NCI-H1694 (cell line): ENCODE results near the gene ATP13A1.
A peak's percentile ranks its signal among the peaks of the same experiment; 100 is the strongest.
"Not testable (repeated sequence)": the region's sequence is repeated elsewhere in the genome, so short reads cannot be mapped to it uniquely, and the experiment has no call there.

Source experiments
- DNase-seq: peaks from one replicate; lab custom pipeline; 2025; lab: John Stamatoyannopoulos, UW

ATP13A1 gene

DNA sequence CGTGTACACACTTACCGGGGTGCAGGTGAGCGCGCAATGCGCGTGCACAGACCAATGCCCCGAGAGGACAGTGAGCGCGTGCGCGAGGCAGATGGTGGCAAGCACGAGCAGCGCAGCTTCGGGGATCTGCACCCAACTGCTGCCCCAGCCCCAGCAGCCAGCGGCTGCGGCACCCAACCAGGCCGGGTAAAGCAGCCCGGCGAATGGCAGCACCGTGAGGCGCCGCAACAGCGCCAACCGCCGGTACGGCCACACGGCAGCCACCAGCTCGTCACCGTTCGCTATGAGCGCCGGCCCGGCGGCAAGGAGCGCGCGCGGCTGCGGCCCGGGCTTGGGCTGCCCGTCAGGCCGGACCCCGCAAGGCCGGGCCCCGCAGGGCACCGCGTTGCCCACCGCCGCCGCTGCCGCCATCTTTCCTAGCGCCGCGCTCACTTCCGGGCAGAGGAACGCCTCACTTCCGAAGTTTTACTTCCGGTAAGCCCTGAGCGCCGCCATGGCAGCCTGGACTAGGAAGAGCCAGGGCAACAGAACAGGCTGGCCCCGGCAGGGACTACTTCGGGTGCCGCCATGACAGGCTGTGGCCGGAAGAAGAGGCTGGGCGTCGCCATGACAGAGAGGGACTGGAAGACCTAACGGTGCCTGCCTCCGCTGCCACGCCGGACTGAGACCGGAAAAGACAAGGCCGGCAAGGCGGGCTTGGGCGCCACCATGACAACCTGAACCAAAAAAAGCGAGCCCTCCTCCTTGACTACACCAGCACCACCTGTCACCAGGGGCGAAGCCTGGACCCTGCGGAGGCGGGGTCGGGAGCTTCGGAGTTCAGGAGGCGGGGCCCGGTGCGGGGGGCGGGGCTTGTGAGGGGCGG is at the start of gene ATP13A1:
Gene ATP13A1 (minus strand): TSS at position 421 of the 865 bp plus-strand sequence. CDS start 10 bp downstream, at position 411.
- peak; percentile 98 for DNase-seq

- DNase-seq, result no peak
Observed at GRCh38 chr19:19711934-19712828, 48.7 kb upstream of the ATP13A1 start.

DNA sequence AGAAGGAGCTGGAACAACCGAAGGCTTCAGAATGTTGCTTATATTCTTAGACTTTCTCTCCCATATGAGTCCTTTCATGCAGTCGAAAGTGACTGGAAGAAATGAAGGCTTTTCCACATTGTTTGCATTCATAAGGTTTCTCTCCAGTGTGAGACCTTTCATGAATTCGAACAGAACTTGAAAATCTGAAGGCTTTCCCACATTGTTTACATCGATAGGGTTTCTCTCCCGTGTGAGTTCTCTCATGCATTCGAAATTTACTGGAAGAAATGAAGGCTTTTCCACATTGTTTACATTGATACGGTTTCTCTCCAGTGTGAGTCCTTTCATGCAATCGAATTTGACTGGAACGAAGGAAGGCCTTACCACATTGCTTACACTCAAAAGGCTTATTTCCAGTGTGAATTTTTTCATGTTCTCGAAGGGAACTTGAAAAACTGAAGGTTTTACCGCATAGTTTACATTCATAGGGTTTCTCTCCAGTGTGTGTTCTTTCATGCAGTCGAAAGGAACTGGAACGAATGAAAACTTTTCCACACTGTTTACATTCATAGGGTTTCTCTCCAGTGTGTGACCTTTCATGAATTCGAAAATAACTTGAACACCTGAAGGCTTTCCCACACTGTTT is 47.9 kb upstream of the ATP13A1 start:
- no peak for DNase-seq

DNA sequence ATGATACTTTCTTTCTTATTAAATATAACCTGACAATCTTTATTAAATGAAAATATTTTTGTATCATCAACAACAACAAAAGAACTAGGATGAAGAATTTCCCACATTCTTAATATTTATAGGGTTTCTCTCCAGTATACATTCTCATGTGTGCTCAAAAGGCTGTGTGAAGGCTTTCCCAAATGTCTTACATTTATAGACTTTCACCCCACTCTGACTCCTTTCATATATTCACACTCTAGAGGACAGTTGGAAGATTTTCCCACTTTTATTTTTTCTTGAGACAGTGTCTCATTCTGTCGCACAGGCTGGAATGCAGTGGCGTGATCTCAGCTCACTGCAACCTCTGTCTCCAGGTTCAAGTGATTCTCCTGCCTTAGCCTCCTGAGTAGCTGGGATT is 47.0 kb upstream of the ATP13A1 start:
- DNase-seq, result no peak

DNA sequence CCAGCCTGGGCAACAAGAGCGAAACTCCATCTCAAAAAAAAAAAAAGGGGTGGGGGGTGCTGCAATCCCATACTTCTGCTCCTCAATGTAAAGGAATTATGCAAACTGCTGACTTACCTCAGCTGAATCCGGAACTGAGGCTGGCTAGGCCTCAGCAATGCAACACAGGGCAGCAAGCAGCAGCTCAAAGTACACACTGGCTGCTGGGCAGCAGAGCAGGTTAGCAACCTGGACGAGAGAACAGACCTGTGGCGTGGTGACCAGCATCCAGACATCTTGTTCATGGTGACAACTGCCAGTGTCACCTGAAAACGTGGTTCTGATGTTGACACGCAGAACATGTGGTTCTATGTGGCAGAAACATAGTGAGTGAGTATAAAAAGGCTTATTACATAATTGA is 41.4 kb upstream of the ATP13A1 start:
- no peak for DNase-seq

DNA sequence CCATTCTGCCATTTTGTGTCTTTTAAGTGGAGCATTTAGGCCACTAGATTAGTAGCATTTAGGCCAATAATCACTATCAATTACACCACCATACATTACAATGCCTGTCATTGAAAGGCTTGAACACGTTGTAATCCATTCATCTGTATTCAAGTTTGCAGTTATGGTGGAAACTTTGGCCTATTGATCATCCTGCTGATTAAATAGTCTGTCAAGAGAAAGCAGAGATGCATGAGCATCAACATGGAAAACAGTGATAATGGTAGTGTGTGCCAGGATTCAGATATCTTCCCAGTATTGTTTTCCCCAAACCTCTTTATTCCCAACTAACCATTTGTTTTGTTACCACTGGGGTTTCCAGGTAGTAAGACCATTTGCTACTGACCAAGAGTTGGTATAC is 37.0 kb upstream of the ATP13A1 start:
- not testable (repeated sequence) for DNase-seq

GRCh38 chr19:19697589-19697988 is 34.1 kb upstream of the ATP13A1 start:
- no peak for DNase-seq

DNA sequence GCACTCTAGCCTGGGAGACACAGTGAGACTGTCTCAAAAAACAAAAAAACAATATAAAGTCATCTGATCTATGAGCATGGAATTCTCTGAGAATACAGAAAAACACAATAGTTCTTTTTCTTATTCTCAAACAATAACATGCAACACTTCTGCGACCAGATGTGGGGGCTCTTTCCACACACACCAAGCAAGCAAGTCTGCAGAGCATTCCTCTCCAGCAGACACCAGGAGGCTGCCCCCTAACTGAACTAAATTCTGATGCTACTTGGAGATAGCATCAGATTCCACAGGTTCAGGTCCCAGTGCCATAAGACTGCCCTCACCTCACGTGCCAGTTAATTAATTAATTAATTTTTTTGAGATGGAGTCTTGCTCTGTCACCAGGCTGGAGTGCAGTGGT is 32.9 kb upstream of the ATP13A1 start:
- no peak for DNase-seq

DNA sequence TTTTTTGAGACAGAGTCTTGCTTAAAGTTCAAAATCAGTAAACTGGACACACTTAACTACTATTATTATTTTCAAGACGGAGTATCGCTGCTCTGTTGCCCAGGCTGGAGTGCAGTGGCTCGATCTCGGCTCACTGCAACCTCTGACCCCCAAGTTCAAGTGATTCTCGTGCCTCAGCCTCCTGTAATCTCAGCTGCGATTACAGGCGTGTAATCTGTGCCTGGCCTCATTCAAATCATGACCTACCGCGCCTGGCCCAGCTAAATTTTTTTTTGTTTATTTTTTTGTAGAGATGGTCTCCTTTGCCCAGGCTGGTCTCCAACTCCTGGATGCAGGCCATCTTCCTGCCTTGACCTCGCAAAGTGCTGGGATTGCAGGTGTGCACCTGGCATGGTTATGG is 28.2 kb upstream of the ATP13A1 start:
- DNase-seq, result no peak

DNA sequence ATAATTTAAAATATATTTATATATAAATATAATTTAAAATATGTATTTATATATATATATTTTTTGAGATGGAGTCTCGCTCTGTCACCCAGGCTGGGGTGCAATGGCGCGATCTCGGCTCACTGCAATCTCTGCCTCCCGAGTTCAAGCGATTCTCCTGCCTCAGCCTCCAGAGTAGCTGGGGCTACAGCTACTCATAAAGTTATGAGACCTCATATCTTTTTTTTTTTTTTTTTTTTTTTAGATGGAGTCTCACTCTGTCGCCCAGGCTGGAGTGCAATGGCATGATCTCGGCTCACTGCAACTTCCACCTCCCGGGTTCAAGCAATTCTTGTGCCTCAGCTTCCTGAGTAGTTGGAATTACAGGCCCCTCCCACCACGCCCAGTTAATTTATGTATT is 25.5 kb upstream of the ATP13A1 start:
- not testable (repeated sequence) for DNase-seq

DNA sequence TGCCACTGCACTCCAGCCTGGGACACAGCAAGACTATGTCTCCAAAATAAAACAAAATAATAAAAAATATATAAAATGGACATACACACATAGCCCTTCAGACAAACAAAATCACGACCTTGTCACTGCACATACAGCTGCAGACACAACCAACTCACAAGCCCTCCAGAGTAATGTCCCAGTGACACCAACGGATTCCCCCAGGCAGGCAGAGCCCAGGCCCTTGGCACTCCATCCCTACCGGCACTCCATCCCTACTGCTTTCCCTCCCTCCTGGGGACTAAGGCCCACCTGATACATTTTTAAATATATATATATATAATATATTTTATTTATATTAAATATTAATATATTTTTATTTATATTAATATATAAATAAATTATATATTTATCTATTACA is 23.6 kb upstream of the ATP13A1 start:
- no peak for DNase-seq

GRCh38 chr19:19686580-19686979 is 23.1 kb upstream of the ATP13A1 start:
- DNase-seq, result no peak

DNA sequence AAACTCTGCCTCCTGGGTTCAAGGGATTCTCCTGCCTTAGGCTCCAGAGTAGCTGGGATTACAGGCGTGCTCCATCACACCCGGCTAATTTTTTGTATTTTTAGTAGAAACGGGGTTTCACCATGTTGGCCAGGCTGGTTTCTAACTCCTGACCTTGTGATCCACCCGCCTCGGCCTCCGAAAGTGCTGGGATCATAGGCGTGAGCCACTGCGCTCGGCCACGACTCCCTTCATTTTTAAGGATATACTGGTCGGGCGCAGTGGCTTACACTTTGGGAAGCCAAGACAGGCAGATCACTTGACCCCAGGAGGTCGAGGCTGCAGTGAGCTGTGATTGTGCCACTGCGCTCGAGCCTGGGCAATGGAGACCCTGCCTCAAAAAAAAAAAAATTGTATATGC is 22.6 kb upstream of the ATP13A1 start:
- DNase-seq, result not testable (repeated sequence)

- no peak for DNase-seq
Observed at GRCh38 chr19:19679176-19680073, 15.9 kb upstream of the ATP13A1 start.

DNA sequence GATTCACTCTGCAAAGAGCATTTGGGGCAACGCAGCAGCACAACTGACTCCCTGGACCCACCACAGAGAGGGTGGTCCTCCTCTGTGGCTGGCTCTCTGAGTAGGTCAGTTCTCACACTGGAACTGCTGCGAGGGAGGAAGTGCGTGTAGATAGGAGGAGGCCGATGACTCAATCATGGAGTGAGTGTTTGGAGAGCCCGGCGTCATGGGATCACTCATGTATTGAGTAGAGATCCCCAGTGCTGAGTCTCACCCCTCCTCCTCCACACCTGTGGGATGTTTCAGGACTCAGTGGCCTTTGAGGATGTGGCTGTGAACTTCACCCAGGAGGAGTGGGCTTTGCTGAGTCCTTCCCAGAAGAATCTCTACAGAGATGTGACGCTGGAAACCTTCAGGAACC is 14.1 kb upstream of the ATP13A1 start:
- DNase-seq, result no peak

DNA sequence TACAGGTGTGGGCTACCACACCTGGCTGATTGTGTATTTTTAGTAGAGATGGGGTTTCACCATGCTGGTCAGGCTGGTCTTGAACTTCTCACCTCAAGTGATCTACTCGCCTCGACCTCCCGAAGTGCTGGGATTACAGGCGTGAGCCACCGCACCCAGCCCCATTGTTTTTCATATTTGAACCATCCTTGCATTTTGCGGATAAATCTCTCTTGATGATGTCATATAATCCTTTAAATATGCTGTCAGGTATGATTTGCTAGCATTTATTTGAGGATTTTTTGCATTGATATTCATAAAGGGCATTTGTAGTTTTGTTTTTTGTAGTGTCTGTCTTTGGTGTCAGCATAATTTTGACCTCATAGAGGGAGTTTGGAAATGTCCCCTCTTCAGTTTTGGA is 10.8 kb upstream of the ATP13A1 start:
- DNase-seq, result no peak

GRCh38 chr19:19672816-19673215 is 9.3 kb upstream of the ATP13A1 start:
- no peak for DNase-seq

GRCh38 chr19:19670070-19670551 is 6.6 kb upstream of the ATP13A1 start:
- DNase-seq, result no peak

- DNase-seq, result peak; percentile 93
Observed at GRCh38 chr19:19668230-19669012, 4.9 kb upstream of the ATP13A1 start, which contains the start of gene ZNF101. TSS of gene ZNF101 (plus strand) at chr19:19668839. CDS start at chr19:19668964, 125 bp downstream.

- DNase-seq, result not testable (repeated sequence)
Observed at GRCh38 chr19:19665420-19665948, 2.0 kb upstream of the ATP13A1 start.
